ENCODE results near the gene SLC4A9. TPM values are rescaled to one million over a fixed set of nuclear protein-coding genes. Genes with fewer than 3 reads are reported as not detected.
"Not testable (repeated sequence)": the region's sequence is repeated elsewhere in the genome, so short reads cannot be mapped to it uniquely, and the experiment has no call there.

Gene SLC4A9
- polyA plus RNA-seq, 2 donors, result 0.14 to 0.20 TPM

DNA sequence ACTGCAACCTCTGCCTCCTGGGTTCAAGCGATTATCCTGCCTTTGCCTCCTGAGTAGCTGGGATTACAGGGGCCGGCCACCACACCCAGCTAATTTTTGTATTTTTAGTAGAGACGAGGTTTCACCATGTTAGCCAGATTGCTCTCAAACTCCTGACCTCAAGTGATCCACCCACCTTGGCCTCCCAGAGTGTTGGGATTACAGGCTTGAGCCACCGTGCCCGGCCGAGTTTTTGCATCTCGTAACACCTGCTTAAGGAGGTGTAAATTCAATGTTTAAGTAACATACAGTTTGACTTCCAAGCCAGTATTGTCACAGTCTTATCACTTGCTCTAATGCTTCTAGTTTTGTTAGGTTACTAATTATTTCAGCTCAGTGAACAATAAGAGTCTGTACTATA is 61.4 kb downstream of the SLC4A9 start:
- H3K36me3 ChIP-seq (ENCODE audit: control insufficient read depth in 2 of 2, insufficient read depth in 2 of 2, low read length in 1 of 2); H3K4me1 ChIP-seq (ENCODE audit: control insufficient read depth in 2 of 2, insufficient read depth in 2 of 2, low read length in 1 of 2); H3K27ac ChIP-seq (ENCODE audit: low read depth in 2 of 2, low read length in 1 of 2); H3K4me3 ChIP-seq (ENCODE audit: low read depth in 1 of 2, low read length in 2 of 2); H3K9me3 ChIP-seq (ENCODE audit: control insufficient read depth in 2 of 2, insufficient read depth in 1 of 2, low read depth in 1 of 2, low read length in 1 of 2); H3K27me3 ChIP-seq (ENCODE audit: control insufficient read depth in 1 of 2, insufficient read depth in 2 of 2, low read length in 2 of 2): not testable (repeated sequence)
- whole genome bisulfite sequencing, 2 donors, result 76 to 86% methylated on average over 7 of the region's 7 CpGs

DNA sequence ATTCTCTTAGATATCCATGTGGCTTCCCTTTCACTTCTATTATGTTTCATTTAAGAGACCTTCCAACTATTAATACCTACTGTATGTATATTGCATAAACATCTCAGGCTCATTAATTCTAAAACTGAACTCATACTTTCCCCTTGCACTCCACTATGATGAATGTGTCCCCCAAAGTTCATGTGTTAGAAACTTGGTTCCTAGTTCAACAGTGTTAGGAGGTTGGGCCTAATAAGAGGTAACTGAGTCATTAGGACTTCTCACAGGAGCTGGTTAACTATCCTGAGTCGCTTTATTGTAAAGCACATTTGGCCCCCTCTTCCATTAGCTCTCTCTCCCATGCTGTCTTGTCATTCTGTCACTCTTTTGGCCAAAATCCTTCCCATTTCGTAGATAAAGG is 63.6 kb downstream of the SLC4A9 start:
- no peak overlapping the region for H3K27ac ChIP-seq (ENCODE audit: low read depth in 2 of 2, low read length in 1 of 2)
- H3K36me3 ChIP-seq (ENCODE audit: control insufficient read depth in 2 of 2, insufficient read depth in 2 of 2, low read length in 1 of 2), result no peaks in the 10 kb centered on the region
- H3K4me1 ChIP-seq (ENCODE audit: control insufficient read depth in 2 of 2, insufficient read depth in 2 of 2, low read length in 1 of 2), result no peaks in the 10 kb centered on the region
- no peaks in the 10 kb centered on the region for H3K27me3 ChIP-seq (ENCODE audit: control insufficient read depth in 1 of 2, insufficient read depth in 2 of 2, low read length in 2 of 2)
- no peaks in the 10 kb centered on the region for H3K9me3 ChIP-seq (ENCODE audit: control insufficient read depth in 2 of 2, insufficient read depth in 1 of 2, low read depth in 1 of 2, low read length in 1 of 2)
- 83 to 94% methylated on average over 2 of the region's 2 CpGs for WGBS, 2 donors
- H3K4me3 ChIP-seq (ENCODE audit: low read depth in 1 of 2, low read length in 2 of 2), result no peak overlapping the region

DNA sequence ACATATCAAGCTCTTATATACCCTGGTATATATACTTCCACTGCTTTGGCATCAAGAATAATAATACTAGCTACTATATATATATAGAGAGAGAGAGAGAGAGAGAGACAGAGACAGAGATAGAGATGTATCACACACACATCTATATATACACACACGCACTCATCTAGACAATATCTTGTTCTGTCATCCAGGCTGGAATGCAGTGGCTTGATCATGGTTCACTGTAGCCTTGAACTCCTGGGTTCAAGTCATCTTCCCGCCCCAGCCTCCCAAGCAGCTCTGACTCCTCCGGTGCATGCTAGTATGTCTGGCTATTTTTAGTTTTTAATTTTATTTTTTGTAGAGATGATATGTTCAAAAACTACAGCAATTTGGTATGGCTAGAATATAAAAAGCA is 64.1 kb downstream of the SLC4A9 start:
- no peaks in the 10 kb centered on the region for H3K9me3 ChIP-seq (ENCODE audit: control insufficient read depth in 2 of 2, insufficient read depth in 1 of 2, low read depth in 1 of 2, low read length in 1 of 2)
- no peak overlapping the region for H3K27ac ChIP-seq (ENCODE audit: low read depth in 2 of 2, low read length in 1 of 2)
- no peak overlapping the region for H3K4me3 ChIP-seq (ENCODE audit: low read depth in 1 of 2, low read length in 2 of 2)
- no peaks in the 10 kb centered on the region for H3K27me3 ChIP-seq (ENCODE audit: control insufficient read depth in 1 of 2, insufficient read depth in 2 of 2, low read length in 2 of 2)
- no peaks in the 10 kb centered on the region for H3K4me1 ChIP-seq (ENCODE audit: control insufficient read depth in 2 of 2, insufficient read depth in 2 of 2, low read length in 1 of 2)
- WGBS, 2 donors, result 69 to 73% methylated on average over 3 of the region's 3 CpGs
- no peaks in the 10 kb centered on the region for H3K36me3 ChIP-seq (ENCODE audit: control insufficient read depth in 2 of 2, insufficient read depth in 2 of 2, low read length in 1 of 2)

Other genes starting within 250 kb of the SLC4A9 start
- 1 to 10 TPM; 2.7 to 3.4 TPM for gene PURA, start 246.1 kb upstream of the SLC4A9 start, polyA plus RNA-seq
- 1 to 10 TPM; 2.3 to 3.8 TPM for gene IGIP, start 234.3 kb upstream of the SLC4A9 start, polyA plus RNA-seq
- gene CYSTM1, start 185.0 kb upstream of the SLC4A9 start, polyA plus RNA-seq, result 10 to 100 TPM in 1 of 2 donors, 1 to 10 TPM in 1; 6.7 to 13.4 TPM
- 10 to 100 TPM; 65.4 to 67.6 TPM for gene PFDN1, start 57.1 kb upstream of the SLC4A9 start, polyA plus RNA-seq
- 10 to 100 TPM in 1 of 2 donors, 1 to 10 TPM in 1; 9.3 to 23.5 TPM for gene HBEGF, start 13.6 kb upstream of the SLC4A9 start, polyA plus RNA-seq
- 10 to 100 TPM; 37.7 to 43.2 TPM for gene ANKHD1, start 41.6 kb downstream of the SLC4A9 start, polyA plus RNA-seq
- gene EIF4EBP3, start 187.5 kb downstream of the SLC4A9 start, polyA plus RNA-seq, result 10 to 100 TPM; 27.6 to 38.2 TPM
- 10 to 100 TPM; 23.1 to 23.7 TPM for gene SRA1, start 197.3 kb downstream of the SLC4A9 start, polyA plus RNA-seq
- gene APBB3, start 204.4 kb downstream of the SLC4A9 start, polyA plus RNA-seq, result 10 to 100 TPM; 10.9 to 20.7 TPM
- 10 to 100 TPM; 26.2 to 42.3 TPM for gene SLC35A4, start 204.6 kb downstream of the SLC4A9 start, polyA plus RNA-seq